ENCODE results near the gene MMP25.
"Not testable (repeated sequence)": the region's sequence is repeated elsewhere in the genome, so short reads cannot be mapped to it uniquely, and the experiment has no call there.

MMP25 gene

DNA sequence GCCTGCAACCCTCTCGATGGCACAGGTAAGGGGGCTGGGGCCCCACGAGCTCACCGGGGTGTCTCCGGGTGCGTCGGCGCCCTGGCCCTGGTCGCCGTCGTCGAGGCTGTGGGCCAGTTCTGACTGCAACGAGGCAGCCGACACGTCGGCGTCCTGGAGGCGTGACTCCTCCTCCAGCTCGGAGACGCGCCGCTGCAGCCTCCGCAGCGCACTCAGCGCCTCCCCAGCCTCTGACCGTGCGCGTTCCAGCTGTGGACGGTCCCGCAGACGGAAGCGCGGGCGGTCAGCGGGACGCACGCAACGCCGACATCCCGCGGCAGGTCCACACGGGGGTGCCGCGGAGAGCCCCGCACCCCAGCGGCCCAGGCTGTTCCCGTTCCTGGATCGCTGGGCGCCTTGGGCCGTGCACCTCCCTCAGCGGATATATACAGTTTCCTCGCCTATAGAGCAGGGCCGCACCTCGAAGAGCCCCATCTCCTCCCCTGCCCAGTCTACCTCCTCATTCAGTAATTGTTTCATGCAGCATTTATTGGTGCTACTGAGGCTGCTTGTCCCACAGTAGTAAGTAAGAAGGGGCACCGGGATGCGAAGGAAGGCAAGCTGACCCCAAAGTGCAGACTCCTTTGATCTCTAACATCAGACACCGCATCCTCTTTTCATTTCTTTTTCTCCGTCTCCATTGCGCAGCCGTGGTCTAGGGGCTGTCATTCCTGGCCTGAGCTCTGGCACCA is 16.7 kb upstream of the MMP25 start:
- DNase-seq (ENCODE audit: low read depth, low spot score): no peak

DNA sequence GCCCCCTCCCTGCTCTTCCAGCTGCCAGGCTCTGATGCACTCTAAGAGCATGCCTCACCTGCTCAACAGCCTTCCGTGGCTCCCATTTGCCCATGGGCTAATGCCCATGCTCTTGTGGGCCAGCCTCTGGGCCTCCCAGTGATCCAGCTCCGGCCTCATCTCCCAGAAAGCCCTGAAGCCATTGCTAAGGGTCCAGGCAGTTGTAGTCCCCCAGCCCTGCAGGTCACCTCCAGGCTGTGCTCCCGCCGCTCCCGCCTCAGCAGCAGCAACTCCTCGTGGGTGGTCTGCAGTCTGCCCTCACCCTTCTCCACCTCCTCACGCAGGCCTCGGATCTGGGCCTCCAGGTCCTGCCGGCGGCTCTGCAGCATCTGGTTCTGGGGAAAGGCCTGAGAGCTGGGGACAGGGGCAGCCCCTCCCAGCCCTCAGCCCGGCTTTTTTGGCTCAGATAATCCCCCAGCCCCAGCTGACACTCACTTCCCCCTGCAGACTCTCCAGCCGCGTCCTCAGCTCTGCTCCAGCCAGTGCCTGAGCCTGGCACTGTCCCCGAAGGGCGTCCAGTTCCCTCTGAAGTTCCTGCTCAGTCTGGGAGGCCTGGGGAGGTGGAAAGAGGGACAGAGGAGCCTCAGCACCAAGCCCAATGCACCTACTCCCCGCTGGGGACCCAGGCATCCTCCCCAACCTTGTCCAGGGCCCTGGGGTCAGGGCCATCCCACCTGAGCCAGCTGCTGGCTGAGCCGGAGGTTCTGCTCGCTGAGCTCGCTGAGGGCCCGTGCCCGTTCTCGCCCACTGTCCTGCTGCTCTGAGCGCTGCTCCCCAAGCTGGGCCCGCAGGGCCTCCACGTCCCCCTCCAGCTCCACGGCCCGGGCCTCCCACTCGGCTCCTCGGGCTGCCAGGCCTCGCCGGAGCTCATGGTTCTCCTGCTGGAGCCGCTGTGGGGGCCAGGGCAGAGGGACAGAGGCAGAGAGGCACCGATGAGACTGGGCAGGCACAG is 15.8 kb upstream of the MMP25 start:
- DNase-seq (ENCODE audit: low read depth, low spot score): no peak

DNA sequence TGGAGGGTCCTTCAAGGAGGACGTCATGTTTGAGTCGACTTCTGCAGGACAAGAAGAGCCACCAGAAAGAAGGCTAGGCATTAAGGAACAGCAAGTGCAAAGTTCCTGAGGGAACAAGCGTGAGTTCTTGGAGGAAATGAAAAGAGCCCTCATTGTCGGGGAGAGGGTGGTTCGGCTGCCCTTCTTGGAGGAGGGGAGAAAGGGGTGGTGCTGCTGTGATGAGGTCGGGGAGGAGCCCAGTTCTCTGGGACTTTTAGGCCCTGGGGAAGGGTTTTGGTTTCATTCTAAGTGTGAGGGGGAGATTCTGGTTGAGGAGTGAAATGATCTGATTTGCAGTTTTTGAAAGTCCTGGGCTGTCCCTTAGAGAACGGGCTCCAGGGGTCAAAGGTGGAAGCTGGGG is 13.7 kb upstream of the MMP25 start:
- DNase-seq (ENCODE audit: low read depth, low spot score): no peak

GRCh38 chr16:3035289-3035971 is 10.9 kb upstream of the MMP25 start:
- DNase-seq (ENCODE audit: low read depth, low spot score): no peak

DNA sequence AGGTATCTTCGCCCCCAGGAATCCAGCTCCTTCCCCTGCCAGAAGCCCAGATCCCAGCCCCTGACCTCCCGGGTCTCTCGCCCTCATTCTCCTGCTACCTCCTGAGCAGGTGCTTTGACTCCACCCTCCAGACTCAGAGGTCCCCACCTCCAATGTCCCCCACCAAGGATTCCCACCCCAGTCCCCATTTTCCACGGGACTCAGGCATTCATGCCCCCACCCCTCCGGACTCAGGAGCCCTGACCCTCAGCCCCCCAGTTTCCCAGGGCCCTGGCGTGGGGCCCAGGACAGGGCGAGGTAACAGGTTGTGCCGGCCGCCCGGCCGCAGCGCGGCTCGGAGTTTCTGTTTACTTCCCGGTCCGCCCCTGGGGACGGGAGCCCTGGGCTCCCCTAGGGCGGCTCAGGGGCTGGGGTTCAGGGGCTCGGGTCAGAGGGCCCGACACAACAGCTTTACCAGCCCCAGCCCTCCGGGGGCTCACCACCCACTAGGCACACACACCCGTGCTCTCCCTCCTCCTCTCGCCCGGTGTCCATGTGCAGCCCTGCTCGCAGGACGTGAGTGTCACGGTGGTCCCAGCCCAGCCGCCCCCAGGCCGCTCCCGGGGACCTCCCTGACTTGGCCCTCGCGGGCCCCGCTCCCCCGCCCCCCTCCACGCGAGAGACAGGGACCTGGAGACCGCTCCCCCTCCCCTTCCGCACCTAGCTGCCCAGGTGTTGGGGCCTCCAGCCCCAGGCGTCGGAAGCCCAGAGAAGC is 10.2 kb upstream of the MMP25 start:
- no peak for DNase-seq (ENCODE audit: low read depth, low spot score)

DNA sequence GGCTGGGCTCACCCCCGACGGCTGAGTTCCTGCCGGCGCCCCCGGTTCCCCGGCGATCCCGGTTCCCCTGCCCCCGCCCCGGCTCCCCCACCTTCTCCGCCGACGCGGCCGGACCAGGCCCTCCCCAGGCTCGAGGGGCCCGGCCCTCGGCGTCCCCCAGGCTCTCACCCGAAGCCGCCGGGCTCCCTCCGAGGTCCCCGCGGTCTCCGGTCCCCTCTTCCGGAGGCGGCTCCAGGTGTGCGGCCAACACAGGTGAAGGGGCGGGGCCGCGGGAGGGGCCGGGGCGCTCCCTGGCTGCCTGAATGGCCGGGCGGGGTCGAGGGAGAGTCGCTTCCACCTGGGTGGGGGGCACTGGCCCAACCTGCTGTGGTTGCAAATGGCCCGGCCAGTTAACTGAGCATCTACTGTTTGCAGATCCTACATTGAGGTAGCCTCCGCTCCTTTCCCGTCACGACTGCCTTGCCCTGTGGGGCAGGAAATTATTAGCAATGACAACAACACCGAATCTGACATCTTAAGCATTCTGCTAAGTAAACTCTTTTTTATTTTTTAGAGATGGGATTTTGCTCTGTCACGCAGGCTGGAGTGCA is 9.5 kb upstream of the MMP25 start, which contains the start of gene BICDL2:
TSS of gene BICDL2 (minus strand) at position 219 of the 590 bp plus-strand sequence. CDS start 1,448 bp downstream, outside the sequence.
- no peak for DNase-seq (ENCODE audit: low read depth, low spot score)

DNA sequence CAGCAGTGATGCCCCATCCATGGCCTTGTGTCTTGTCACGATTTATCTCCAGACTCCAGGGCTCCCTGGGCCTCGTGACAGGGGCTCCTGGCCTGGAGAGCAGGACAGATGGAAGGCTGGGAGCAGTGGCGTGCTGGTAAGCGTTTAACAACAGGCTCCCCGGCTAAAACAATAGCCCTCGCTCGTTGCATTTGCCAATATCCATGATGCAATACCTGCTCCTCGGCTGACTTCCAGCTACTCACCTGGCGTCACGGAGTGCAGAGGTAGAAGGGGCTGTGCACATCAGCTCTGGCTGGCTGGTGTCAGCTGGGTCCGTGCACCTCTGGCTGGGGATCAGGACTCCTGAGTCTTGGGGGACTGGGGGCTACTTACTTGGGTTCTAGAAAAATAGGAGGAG is 8.1 kb upstream of the MMP25 start:
- DNase-seq (ENCODE audit: low read depth, low spot score): no peak

DNA sequence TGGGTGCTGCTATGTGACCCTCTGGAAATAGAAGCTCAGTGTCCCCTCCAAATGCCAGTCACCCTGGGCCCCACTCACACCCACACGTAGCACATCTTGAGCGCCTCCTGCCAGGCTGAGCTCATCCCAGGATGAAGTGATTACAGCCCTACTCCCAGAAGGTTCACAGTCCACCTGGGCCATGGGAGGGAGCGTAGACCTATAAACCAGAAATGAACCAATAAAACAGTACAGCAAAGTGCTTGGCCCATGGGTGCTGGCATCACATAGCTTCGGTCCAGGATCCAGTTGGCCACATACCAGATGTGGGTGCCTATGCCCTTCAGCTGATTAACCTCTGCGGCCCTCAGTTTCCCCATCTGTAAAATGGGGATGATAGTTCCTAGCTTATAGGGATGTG is 7.5 kb upstream of the MMP25 start:
- no peak for DNase-seq (ENCODE audit: low read depth, low spot score)

DNA sequence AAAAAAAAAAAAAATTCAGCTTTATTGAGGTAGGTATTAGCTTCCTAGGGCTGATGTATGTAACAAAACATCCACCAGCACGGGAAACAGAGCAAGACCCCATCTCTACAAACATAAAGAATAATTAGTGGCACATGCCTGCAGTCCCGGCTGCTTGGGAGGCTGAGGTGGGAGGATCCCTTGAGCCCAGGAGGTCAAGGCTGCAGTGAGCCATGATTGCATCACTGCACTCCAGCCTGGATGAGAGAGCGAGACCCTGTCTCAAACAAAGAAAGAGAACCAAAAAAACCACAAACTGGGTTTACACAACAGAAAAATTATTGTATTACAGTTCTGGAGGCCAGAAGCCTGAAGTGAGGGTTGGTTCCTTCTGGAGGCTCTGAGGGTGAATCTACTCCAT is 4.0 kb upstream of the MMP25 start:
- no peak for DNase-seq (ENCODE audit: low read depth, low spot score)

GRCh38 chr16:3044708-3045107 is 1.7 kb upstream of the MMP25 start:
- DNase-seq (ENCODE audit: low read depth, low spot score): no peak

DNA sequence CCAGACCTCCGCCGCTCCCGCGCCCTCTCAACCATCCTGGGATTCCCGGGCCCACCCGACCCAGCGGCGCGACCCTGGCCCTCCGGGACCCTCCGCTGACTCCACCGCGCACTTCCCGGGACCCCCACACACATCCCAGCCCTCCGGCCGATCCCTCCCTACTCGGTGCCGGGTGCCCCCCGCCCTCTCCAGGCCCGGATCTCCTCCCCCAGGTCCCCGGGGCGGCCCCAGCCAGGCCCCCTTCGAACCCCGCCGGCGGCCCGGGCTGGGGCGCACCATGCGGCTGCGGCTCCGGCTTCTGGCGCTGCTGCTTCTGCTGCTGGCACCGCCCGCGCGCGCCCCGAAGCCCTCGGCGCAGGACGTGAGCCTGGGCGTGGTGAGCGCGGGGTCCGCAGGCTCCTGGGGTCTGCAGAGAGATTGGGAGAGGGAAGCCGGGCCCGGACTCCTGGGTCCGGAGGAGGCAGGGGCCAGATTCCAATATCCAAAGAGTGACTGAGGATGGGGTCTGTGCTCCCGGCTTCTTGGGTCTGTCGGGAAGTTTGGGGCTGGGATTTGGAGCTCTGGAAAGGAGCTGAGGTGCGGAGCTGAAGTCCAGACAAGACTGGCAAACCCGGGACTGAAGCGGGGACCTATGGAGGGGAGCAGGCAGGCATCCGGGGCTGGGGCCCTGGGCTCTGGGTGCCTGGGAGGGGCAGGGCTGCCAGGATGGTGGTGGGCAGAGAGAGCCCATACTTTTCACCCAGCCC is 453 bp downstream of the MMP25 start:
- no peak for DNase-seq (ENCODE audit: low read depth, low spot score)

- DNase-seq (ENCODE audit: low read depth, low spot score): no peak
Measured at GRCh38 chr16:3047387-3047720, 993 bp downstream of the MMP25 start.

- DNase-seq (ENCODE audit: low read depth, low spot score): no peak
Measured at GRCh38 chr16:3049921-3050481, 3.6 kb downstream of the MMP25 start.

DNA sequence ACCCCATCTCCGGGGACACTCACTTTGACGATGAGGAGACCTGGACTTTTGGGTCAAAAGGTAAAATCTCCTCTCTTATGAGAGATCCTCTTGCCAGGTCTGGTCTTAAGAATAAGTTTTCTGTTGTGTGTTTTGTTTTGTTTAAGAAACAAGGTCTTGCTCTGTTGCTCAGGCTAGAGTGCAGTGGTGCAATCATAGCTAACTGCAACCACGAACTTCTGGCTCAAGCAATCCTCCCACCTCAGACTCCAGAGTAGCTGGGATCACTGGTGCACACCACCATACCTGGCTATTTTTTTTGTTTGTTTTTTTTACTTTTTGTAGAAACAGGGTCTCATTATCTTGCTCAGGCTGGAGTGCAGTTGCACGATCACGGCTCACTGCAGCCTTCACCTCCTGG is 4.1 kb downstream of the MMP25 start:
- DNase-seq (ENCODE audit: low read depth, low spot score): no peak

DNA sequence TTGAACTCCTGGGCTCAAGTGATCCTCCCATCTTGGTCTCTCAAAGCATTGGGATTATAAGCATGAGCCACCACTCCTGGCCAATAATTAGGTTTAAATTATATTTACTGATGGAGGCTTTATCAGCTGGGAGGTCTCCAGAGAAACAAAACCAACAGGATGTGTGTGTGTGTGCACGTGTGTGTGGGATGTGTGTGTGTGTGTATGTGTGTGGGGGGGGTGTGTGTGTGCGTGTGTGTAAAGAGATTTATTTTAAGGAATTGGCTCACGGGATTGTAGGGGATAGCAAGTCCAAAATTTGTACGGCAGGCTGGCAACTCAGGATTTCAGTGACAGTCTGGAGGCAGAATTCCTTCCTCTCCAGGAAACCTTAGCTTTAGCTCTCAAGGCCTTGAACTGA is 4.6 kb downstream of the MMP25 start:
- no peak for DNase-seq (ENCODE audit: low read depth, low spot score)

GRCh38 chr16:3051494-3051893 is 5.1 kb downstream of the MMP25 start:
- DNase-seq (ENCODE audit: low read depth, low spot score): no peak

DNA sequence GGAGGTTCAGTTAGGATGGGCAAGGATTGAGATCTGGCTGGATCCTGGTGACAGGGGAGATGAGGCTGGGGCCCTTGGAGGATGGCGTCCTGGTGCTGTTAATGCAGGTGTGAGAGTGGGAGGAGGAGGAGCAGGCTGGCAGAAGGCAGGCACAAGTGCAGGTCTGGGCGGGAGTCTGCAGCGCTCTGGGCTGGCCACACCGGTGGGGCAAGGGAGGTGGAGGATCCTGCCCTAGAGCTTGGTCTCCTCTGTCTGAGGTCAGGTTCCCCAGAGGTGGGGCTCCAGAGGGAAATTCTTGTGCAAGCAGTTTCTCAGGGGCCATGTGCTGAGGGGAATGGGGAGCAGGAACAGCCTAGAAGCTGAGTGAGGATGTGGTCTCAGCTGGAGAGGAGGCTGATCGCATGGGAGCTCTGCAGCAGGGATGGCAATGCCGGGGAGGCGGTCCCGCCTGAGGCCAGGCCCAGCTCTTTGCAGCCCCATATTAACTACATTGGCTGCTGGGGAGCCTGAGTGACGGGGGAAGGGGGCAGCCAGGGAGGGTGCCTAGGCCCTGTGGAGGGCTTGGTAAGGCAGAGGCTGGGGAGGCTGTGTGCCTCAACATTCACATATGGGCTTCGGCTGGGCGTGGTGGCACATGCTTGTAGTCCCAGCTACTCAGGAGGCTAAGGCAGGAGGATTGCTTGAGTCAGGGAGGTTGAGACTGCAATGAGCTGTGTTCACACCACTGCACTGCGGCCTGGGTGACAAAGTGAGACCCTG is 6.4 kb downstream of the MMP25 start:
- not testable (repeated sequence) for DNase-seq (ENCODE audit: low read depth, low spot score)

GRCh38 chr16:3053330-3053710 is 7.0 kb downstream of the MMP25 start:
- DNase-seq (ENCODE audit: low read depth, low spot score): not testable (repeated sequence)

DNA sequence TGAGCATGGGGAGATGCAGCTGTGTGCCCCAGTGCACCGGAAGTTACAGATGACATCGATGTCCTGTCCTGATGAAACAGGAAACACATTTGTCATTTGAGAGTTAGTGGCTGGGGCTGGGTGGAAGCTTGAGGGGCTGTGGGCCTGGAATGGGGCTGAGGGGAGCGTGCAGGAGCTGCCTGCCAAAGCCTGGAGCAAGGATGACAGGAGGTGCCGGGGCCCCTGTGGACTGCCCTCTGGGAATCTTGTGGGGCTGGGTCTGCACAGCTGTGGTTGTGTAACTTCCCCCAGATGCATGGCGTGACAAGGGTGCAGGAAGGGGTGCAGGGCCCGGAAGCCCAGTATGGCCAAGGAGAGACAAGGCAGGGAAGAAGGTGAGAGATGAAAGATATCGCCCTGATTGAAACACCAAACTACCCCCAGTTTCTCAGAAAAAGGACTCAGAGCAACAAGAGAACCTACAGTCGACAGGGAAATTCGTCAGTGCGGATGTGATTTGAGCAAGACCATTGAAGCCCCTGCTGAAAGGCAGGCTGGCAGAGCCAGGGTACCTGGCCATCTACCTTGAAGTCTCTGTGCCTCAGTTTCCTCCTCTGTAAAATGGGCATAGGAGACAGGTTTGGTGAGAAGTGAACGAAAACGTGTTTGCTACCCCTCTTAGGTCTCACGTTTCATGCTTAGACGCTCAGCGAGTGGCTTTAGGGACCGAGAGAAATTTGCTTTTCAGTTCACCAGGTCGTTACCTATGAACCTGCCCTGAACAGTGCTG is 8.8 kb downstream of the MMP25 start:
- no peak for DNase-seq (ENCODE audit: low read depth, low spot score)
